Measurements from ENCODE around the gene SLC39A11. TPM values are rescaled to one million over a fixed set of nuclear protein-coding genes. Genes with fewer than 3 reads are reported as not detected.
A peak's percentile ranks its signal among the peaks of the same experiment; 100 is the strongest.
"Not testable (repeated sequence)": the region's sequence is repeated elsewhere in the genome, so short reads cannot be mapped to it uniquely, and the experiment has no call there.

SLC39A11 gene
- total RNA-seq, 1 experiment from 2014 or later: 56.1 TPM

- in situ Hi-C loops (cut with HindIII; ENCODE audit: low pct_unique_long_range_greater_than_20kb, low sequenced_read_pairs); DNase-seq (ENCODE audit: low read depth, low spot score); intact Hi-C loops (cut with micrococcal nuclease; ENCODE audit: unreplicated experiment); H3K27me3 ChIP-seq (ENCODE audit: control insufficient read depth, insufficient read depth, low read length); H3K9me3 ChIP-seq (ENCODE audit: control insufficient read depth, insufficient read depth, low read depth, low read length); H3K4me3 ChIP-seq (ENCODE audit: low read depth in 2 of 2, low read length in 2 of 2); H3K27ac ChIP-seq (ENCODE audit: low read length); H3K36me3 ChIP-seq (ENCODE audit: control insufficient read depth, insufficient read depth, low read length); ATAC-seq; CTCF ChIA-PET; BruUV-seq (replicated peaks); H3K4me1 ChIP-seq (ENCODE audit: control insufficient read depth, insufficient read depth, low read length); POLR2A ChIA-PET: not testable (repeated sequence)
Measured at GRCh38 chr17:72638932-72639331, 453.6 kb downstream of the SLC39A11 start.

- POLR2A ChIA-PET: no interaction called here
- ATAC-seq (no peak), DNase-seq (ENCODE audit: low read depth, low spot score) (no peak)
- no TSS peak for BruUV-seq (replicated peaks)
- H3K4me1 ChIP-seq (ENCODE audit: control insufficient read depth, insufficient read depth, low read length): peaks cover 26% of the 10 kb centered on the region
- in situ Hi-C loops (cut with HindIII; ENCODE audit: low pct_unique_long_range_greater_than_20kb, low sequenced_read_pairs) (no loop called here), intact Hi-C loops (cut with micrococcal nuclease; ENCODE audit: unreplicated experiment) (no loop called here)
- H3K27ac ChIP-seq (ENCODE audit: low read length): peak overlapping the region; percentile 17; the same call in 1 of the 2 replicates
- CTCF ChIA-PET: no interaction called here
- H3K9me3 ChIP-seq (ENCODE audit: control insufficient read depth, insufficient read depth, low read depth, low read length): no peaks in the 10 kb centered on the region
- H3K27me3 ChIP-seq (ENCODE audit: control insufficient read depth, insufficient read depth, low read length): no peaks in the 10 kb centered on the region
- no peak for TF ChIP-seq POLR2AphosphoS5 (IDR thresholded peaks at IDR 0.05; ENCODE audit: low read depth, low read length)
- TF ChIP-seq CTCF (IDR thresholded peaks at IDR 0.05): no peak
- TF ChIP-seq TCF7L2 (IDR thresholded peaks at IDR 0.05; ENCODE audit: low read depth, low read length): no peak
- no peak for TF ChIP-seq REST (IDR thresholded peaks at IDR 0.05; ENCODE audit: insufficient read depth in 1 of 2, low read depth in 2 of 2, low read length in 1 of 2)
- no peak for TF ChIP-seq SIN3A (IDR thresholded peaks at IDR 0.05; ENCODE audit: borderline replicate concordance, insufficient read depth, low read depth, low read length)
- H3K36me3 ChIP-seq (ENCODE audit: control insufficient read depth, insufficient read depth, low read length): no peaks in the 10 kb centered on the region
- H3K4me3 ChIP-seq (ENCODE audit: low read depth in 2 of 2, low read length in 2 of 2): no peak overlapping the region
Measured at GRCh38 chr17:72635034-72635635, 457.4 kb downstream of the SLC39A11 start.

- TF ChIP-seq TCF7L2 (IDR thresholded peaks at IDR 0.05; ENCODE audit: low read depth, low read length) (no peak), SIN3A (IDR thresholded peaks at IDR 0.05; ENCODE audit: borderline replicate concordance, insufficient read depth, low read depth, low read length) (no peak), POLR2AphosphoS5 (IDR thresholded peaks at IDR 0.05; ENCODE audit: low read depth, low read length) (no peak), REST (IDR thresholded peaks at IDR 0.05; ENCODE audit: insufficient read depth in 1 of 2, low read depth in 2 of 2, low read length in 1 of 2) (no peak), CTCF (IDR thresholded peaks at IDR 0.05) (no peak)
- intact Hi-C loops (cut with micrococcal nuclease; ENCODE audit: unreplicated experiment) (no loop called here), in situ Hi-C loops (cut with HindIII; ENCODE audit: low pct_unique_long_range_greater_than_20kb, low sequenced_read_pairs) (no loop called here)
- Histone ChIP-seq H3K36me3 (ENCODE audit: control insufficient read depth, insufficient read depth, low read length) (no peaks in the 10 kb centered on the region), H3K9me3 (ENCODE audit: control insufficient read depth, insufficient read depth, low read depth, low read length) (no peaks in the 10 kb centered on the region), H3K4me3 (ENCODE audit: low read depth in 2 of 2, low read length in 2 of 2) (no peak overlapping the region), H3K27me3 (ENCODE audit: control insufficient read depth, insufficient read depth, low read length) (no peaks in the 10 kb centered on the region), H3K27ac (ENCODE audit: low read length) (peak overlapping the region; percentile 17; the same call in 1 of the 2 replicates), H3K4me1 (ENCODE audit: control insufficient read depth, insufficient read depth, low read length) (peaks cover 21% of the 10 kb centered on the region)
- CTCF ChIA-PET: no interaction called here
- POLR2A ChIA-PET: interaction anchor here (0.6 kb wide), 1 partner anchor 37 kb away, joined by 3 read pairs; no protein-coding TSS in a partner anchor
- DNase-seq (ENCODE audit: low read depth, low spot score): no peak
- no TSS peak for BruUV-seq (replicated peaks)
- ATAC-seq: no peak
Measured at GRCh38 chr17:72634621-72635020, 457.9 kb downstream of the SLC39A11 start.

All from Panc1 (cell line).